K562 (cell line): Measurements from ENCODE around the gene KHSRP. TPM values are rescaled to one million over a fixed set of nuclear protein-coding genes. Genes with fewer than 3 reads are reported as not detected.
A peak's percentile ranks its signal among the peaks of the same experiment; 100 is the strongest.

Experiments
- CEBPZ ChIP-seq: fragments of 150-350 bp; IDR thresholded peaks from 2 replicates; pipeline ENCODE4 v1.6.1; 2014; ENCODE audit warnings: low read depth, mild to moderate bottlenecking, low read length, borderline replicate concordance
- HMBOX1 ChIP-seq: sonication (generic); IDR thresholded peaks from 2 replicates; pipeline ENCODE4 v1.6.1; 2016
- NFYB ChIP-seq: IDR thresholded peaks from 2 replicates; pipeline ENCODE4 v1.6.1; 2011; ENCODE audit warnings: mild to moderate bottlenecking, moderate library complexity; ENCODE audit not compliant: insufficient read length; ENCODE audit errors: extremely low read depth
- PBX2 ChIP-seq, 2 experiments: IDR thresholded peaks in 1 of 2; conservative IDR thresholded peaks in 1 of 2; 2 replicates each; pipeline ENCODE4 v1.6.1; 2016; ENCODE audit warnings: low read depth in 2 of 2, mild to moderate bottlenecking in 1 of 2, missing compliant biosample characterization in 1 of 2, missing genetic modification characterization in 1 of 2, moderate library complexity in 1 of 2
- PCBP1 ChIP-seq: fragments of 200-400 bp; formaldehyde crosslinking; IDR thresholded peaks from 2 replicates; pipeline ENCODE4 v1.6.1; 2018; ENCODE audit warnings: mild to moderate bottlenecking, low read depth, low read length; ENCODE audit not compliant: poor library complexity, severe bottlenecking
- POLR2G ChIP-seq: fragments of 200-400 bp; formaldehyde crosslinking; IDR thresholded peaks from 2 replicates; pipeline ENCODE4 v1.6.1; 2017; ENCODE audit warnings: low read depth, mild to moderate bottlenecking, antibody characterized with exemption, low read length, moderate library complexity
- RAD21 ChIP-seq, 2 experiments: fragments of 250-450 bp in 1 of 2; fragments of 450-650 bp in 1 of 2; sonication (Bioruptor Pico) in 1 of 2; formaldehyde crosslinking in 1 of 2; IDR thresholded peaks in 1 of 2; conservative IDR thresholded peaks in 1 of 2; 2 replicates each; pipeline versions ENCODE4 v1.4.0 to v1.8.0; 2020 to 2022; ENCODE audit warnings: mild to moderate bottlenecking in 2 of 2, moderate library complexity in 1 of 2
- RHOXF2B ChIP-seq: fragments of 250-450 bp; sonication (Bioruptor Pico); conservative IDR thresholded peaks from 2 replicates; pipeline ENCODE4 v1.5.1; 2021
- U2AF1 ChIP-seq: fragments of 200-400 bp; formaldehyde crosslinking; optimal IDR thresholded peaks from 2 replicates; pipeline ENCODE3; 2017; ENCODE audit warnings: mild to moderate bottlenecking, low read depth, low read length, moderate library complexity
- ZBED1 ChIP-seq: IDR thresholded peaks from 2 replicates; pipeline ENCODE4 v1.6.1; 2014
- ZNF518B ChIP-seq: fragments of 250-450 bp; sonication (Bioruptor Pico); IDR thresholded peaks from 2 replicates; pipeline ENCODE4 v1.5.0; 2021; ENCODE audit warnings: mild to moderate bottlenecking, moderate library complexity
- ZNF668 ChIP-seq: fragments of 250-450 bp; sonication (Bioruptor Pico); IDR thresholded peaks from 2 replicates; pipeline ENCODE4 v1.8.0; 2022; ENCODE audit warnings: mild to moderate bottlenecking, inconsistent platforms
- polyA plus RNA-seq, 8 experiments: library from polyadenylated mRNA; depleted of rRNA in 4 of 8; stranded (reverse) in 5 of 8; unstranded in 3 of 8; fragments of >200 nt; fragmentation: Nextera tagmentation in 2 of 8; fragmentation: Illumina TruSeq in 1 of 8; extraction: Ambion mirVana in 2 of 8; extraction: Trizol in 1 of 8; gene quantifications; 2 replicates each; pipeline versions ENCODE4 v1.2.1 to v1.2.3, GENCODE V29; 2011 to 2014; ENCODE audit warnings: inconsistent platforms in 1 of 8, missing spikeins in 1 of 8
- total RNA-seq, 7 experiments: library from RNA; depleted of rRNA in 6 of 7; stranded (reverse); fragments of >200 nt in 6 of 7; fragmentation: Illumina TruSeq in 2 of 7; extraction: Trizol in 2 of 7; gene quantifications; 2 replicates each; pipeline versions ENCODE4 v1.2.1 to v1.2.3, GENCODE V29; 2011 to 2021; ENCODE audit warnings: low replicate concordance in 1 of 7

KHSRP gene
- total and polyA plus RNA-seq, 9 of the 15 experiments (the other 6 are each of a cell fraction or from before 2014, with no cell fraction given) = 4.2 to 564 (median 139) TPM

DNA sequence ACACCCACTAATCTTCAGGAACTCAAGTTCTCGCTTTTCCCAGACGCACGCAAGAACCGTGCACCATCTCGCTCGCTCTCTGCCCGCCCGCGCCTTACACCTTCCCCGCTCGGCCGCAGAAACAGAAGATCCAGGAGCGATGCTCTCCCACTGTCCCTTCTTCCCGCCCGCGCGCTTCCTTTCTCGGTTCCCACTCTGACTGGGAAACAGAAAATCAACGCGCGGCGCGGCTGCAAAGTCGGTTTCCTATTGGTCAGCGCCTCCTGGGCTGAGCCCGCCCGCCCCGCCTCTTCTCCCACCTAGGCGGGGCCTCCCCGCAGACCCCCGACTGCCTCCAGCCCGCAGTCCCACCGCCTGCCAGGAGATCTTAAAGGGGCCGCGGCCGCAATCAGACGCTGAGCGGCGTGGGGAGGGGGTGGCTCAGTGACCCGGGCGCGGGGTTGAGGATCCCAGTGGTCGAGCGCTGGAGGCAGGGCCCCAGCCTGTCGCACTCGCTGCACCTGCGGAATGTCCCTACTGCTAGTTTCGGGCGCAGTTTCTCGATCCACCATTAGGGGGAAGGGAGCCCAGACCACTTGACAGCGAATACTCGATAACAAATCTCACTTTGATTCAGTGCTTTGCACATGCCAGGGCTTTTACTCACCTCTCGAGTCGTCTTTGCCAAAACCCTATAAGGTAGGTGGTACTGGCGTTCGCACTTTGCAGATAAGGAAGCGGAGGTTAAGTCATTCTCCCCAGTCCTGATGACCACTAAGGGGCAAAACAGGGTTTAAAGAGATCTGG lies 35.7 kb upstream of the KHSRP start (continued):
- TF ChIP-seq ZNF518B (no peak), CEBPZ (no peak), PBX2 (CRISPR knock-in tag; IDR thresholded peaks at IDR 0.05; ENCODE audit: low read depth) (no peak), PBX2 (tag; conservative IDR thresholded peaks at IDR 0.05; ENCODE audit: low read depth) (peak; percentile 67), U2AF1 (no peak), ZNF668 (CRISPR knock-in tag) (no peak), NFYB (no peak), POLR2G (peak; percentile 67), PCBP1 (no peak), ZBED1 (no peak), HMBOX1 (peak; percentile 52), RAD21 (CRISPR knock-in tag; conservative IDR thresholded peaks at IDR 0.05 in 1 of 2, IDR thresholded peaks at IDR 0.05 in 1 of 2) (peak; percentile 14 to 24; a peak in 1 of 4 replicates), RHOXF2B (CRISPR knock-in tag) (no peak)
